SH-SY5Y (cell line): ENCODE data around the gene MTM1.

ENCODE experiments used
- GATA2 ChIP-seq: IDR thresholded peaks from 2 replicates; pipeline ENCODE4 v1.6.1; 2011; ENCODE audit warnings: mild to moderate bottlenecking, low read depth, low read length
- GATA3 ChIP-seq: IDR thresholded peaks from 2 replicates; pipeline ENCODE4 v1.6.1; 2011; ENCODE audit warnings: low read depth, mild to moderate bottlenecking, low read length, moderate library complexity

- no peak for TF ChIP-seq GATA2
- no peak for TF ChIP-seq GATA3
Measured at GRCh38 chrX:150703695-150703974, 135.2 kb downstream of the MTM1 start.
